ENCODE data around the gene PPM1H.
"Not testable (repeated sequence)": the region's sequence is repeated elsewhere in the genome, so short reads cannot be mapped to it uniquely, and the experiment has no call there.

Gene PPM1H

GRCh38 chr12:62957233-62957953, 22.4 kb upstream of the PPM1H start:
- Histone ChIP-seq H3K9ac (ENCODE audit: insufficient read length) (no peak overlapping the region), H3K27ac (no peak overlapping the region), H3K4me3 (no peak overlapping the region), H3K9me3 (ENCODE audit: low read depth, low read length) (no peaks in the 10 kb centered on the region), H3K36me3 (ENCODE audit: insufficient read depth, low read length) (no peaks in the 10 kb centered on the region)
- no peak for TF ChIP-seq FOXP2 (optimal IDR thresholded peaks at IDR 0.05; ENCODE audit: control extremely low read depth, extremely low read length, insufficient read depth)
- no peak for TF ChIP-seq POLR2AphosphoS5 (IDR thresholded peaks at IDR 0.05; ENCODE audit: borderline replicate concordance, low read depth, low read length)
- TF ChIP-seq EZH2 (IDR thresholded peaks at IDR 0.05) = no peak
- DNase-seq (ENCODE audit: low read depth, low spot score) = no peak

GRCh38 chr12:62955678-62956077, 20.7 kb upstream of the PPM1H start:
- no peak for TF ChIP-seq POLR2AphosphoS5 (IDR thresholded peaks at IDR 0.05; ENCODE audit: borderline replicate concordance, low read depth, low read length)
- TF ChIP-seq FOXP2 (optimal IDR thresholded peaks at IDR 0.05; ENCODE audit: control extremely low read depth, extremely low read length, insufficient read depth) = no peak
- TF ChIP-seq EZH2 (IDR thresholded peaks at IDR 0.05) = no peak
- no peak overlapping the region for H3K4me3 ChIP-seq
- H3K27ac ChIP-seq = no peak overlapping the region
- H3K9ac ChIP-seq (ENCODE audit: insufficient read length) = no peak overlapping the region
- H3K36me3 ChIP-seq (ENCODE audit: insufficient read depth, low read length) = no peaks in the 10 kb centered on the region
- no peaks in the 10 kb centered on the region for H3K9me3 ChIP-seq (ENCODE audit: low read depth, low read length)
- no peak for DNase-seq (ENCODE audit: low read depth, low spot score)

- H3K4me3 ChIP-seq = no peak overlapping the region
- no peaks in the 10 kb centered on the region for H3K9me3 ChIP-seq (ENCODE audit: low read depth, low read length)
- no peak for DNase-seq (ENCODE audit: low read depth, low spot score)
- H3K9ac ChIP-seq (ENCODE audit: insufficient read length) = no peak overlapping the region
- no peak overlapping the region for H3K27ac ChIP-seq
- no peaks in the 10 kb centered on the region for H3K36me3 ChIP-seq (ENCODE audit: insufficient read depth, low read length)
- TF ChIP-seq EZH2 (IDR thresholded peaks at IDR 0.05) (no peak), FOXP2 (optimal IDR thresholded peaks at IDR 0.05; ENCODE audit: control extremely low read depth, extremely low read length, insufficient read depth) (no peak), POLR2AphosphoS5 (IDR thresholded peaks at IDR 0.05; ENCODE audit: borderline replicate concordance, low read depth, low read length) (no peak)
Measured at GRCh38 chr12:62950317-62950716, 15.4 kb upstream of the PPM1H start.

- DNase-seq (ENCODE audit: low read depth, low spot score) = no peak
- H3K9ac ChIP-seq (ENCODE audit: insufficient read length) = no peak overlapping the region
- no peaks in the 10 kb centered on the region for H3K36me3 ChIP-seq (ENCODE audit: insufficient read depth, low read length)
- no peaks in the 10 kb centered on the region for H3K9me3 ChIP-seq (ENCODE audit: low read depth, low read length)
- H3K27ac ChIP-seq = no peak overlapping the region
- TF ChIP-seq EZH2 (IDR thresholded peaks at IDR 0.05) = no peak
- no peak for TF ChIP-seq FOXP2 (optimal IDR thresholded peaks at IDR 0.05; ENCODE audit: control extremely low read depth, extremely low read length, insufficient read depth)
- TF ChIP-seq POLR2AphosphoS5 (IDR thresholded peaks at IDR 0.05; ENCODE audit: borderline replicate concordance, low read depth, low read length) = no peak
- H3K4me3 ChIP-seq = no peak overlapping the region
Measured at GRCh38 chr12:62948123-62948522, 13.2 kb upstream of the PPM1H start.

GRCh38 chr12:62947364-62947763, 12.4 kb upstream of the PPM1H start:
- H3K27ac ChIP-seq = no peak overlapping the region
- TF ChIP-seq POLR2AphosphoS5 (IDR thresholded peaks at IDR 0.05; ENCODE audit: borderline replicate concordance, low read depth, low read length) = no peak
- no peak for TF ChIP-seq FOXP2 (optimal IDR thresholded peaks at IDR 0.05; ENCODE audit: control extremely low read depth, extremely low read length, insufficient read depth)
- TF ChIP-seq EZH2 (IDR thresholded peaks at IDR 0.05) = no peak
- no peak overlapping the region for H3K9ac ChIP-seq (ENCODE audit: insufficient read length)
- no peak overlapping the region for H3K4me3 ChIP-seq
- no peaks in the 10 kb centered on the region for H3K9me3 ChIP-seq (ENCODE audit: low read depth, low read length)
- H3K36me3 ChIP-seq (ENCODE audit: insufficient read depth, low read length) = no peaks in the 10 kb centered on the region
- DNase-seq (ENCODE audit: low read depth, low spot score) = no peak

GRCh38 chr12:62943779-62944395, 8.9 kb upstream of the PPM1H start:
- Histone ChIP-seq H3K36me3 (ENCODE audit: insufficient read depth, low read length) (no peaks in the 10 kb centered on the region), H3K9me3 (ENCODE audit: low read depth, low read length) (no peaks in the 10 kb centered on the region), H3K9ac (ENCODE audit: insufficient read length) (no peak overlapping the region), H3K27ac (no peak overlapping the region), H3K4me3 (no peak overlapping the region)
- no peak for TF ChIP-seq FOXP2 (optimal IDR thresholded peaks at IDR 0.05; ENCODE audit: control extremely low read depth, extremely low read length, insufficient read depth)
- no peak for TF ChIP-seq POLR2AphosphoS5 (IDR thresholded peaks at IDR 0.05; ENCODE audit: borderline replicate concordance, low read depth, low read length)
- DNase-seq (ENCODE audit: low read depth, low spot score) = no peak

GRCh38 chr12:62942316-62942715, 7.4 kb upstream of the PPM1H start:
- DNase-seq (ENCODE audit: low read depth, low spot score); H3K9ac ChIP-seq (ENCODE audit: insufficient read length): not testable (repeated sequence)

GRCh38 chr12:62934239-62934798, 631 bp downstream of the PPM1H start:
- no peak for DNase-seq (ENCODE audit: low read depth, low spot score)
- Histone ChIP-seq H3K9ac (ENCODE audit: insufficient read length) (peak overlapping the region; percentile 14), H3K27ac (no peak overlapping the region), H3K36me3 (ENCODE audit: insufficient read depth, low read length) (no peaks in the 10 kb centered on the region), H3K9me3 (ENCODE audit: low read depth, low read length) (no peaks in the 10 kb centered on the region), H3K4me3 (peak overlapping the region; percentile 78)
- no peak for TF ChIP-seq EZH2 (IDR thresholded peaks at IDR 0.05)
- TF ChIP-seq POLR2AphosphoS5 (IDR thresholded peaks at IDR 0.05; ENCODE audit: borderline replicate concordance, low read depth, low read length) = no peak
- TF ChIP-seq FOXP2 (optimal IDR thresholded peaks at IDR 0.05; ENCODE audit: control extremely low read depth, extremely low read length, insufficient read depth) = no peak

More at GRCh38 chr12:62942316-62942715, 7.4 kb upstream of the PPM1H start:
- not testable (repeated sequence) for H3K9me3 ChIP-seq (ENCODE audit: low read depth, low read length); H3K4me3 ChIP-seq; H3K36me3 ChIP-seq (ENCODE audit: insufficient read depth, low read length); H3K27ac ChIP-seq

Data from SK-N-MC (cell line).